Epithelial cell of prostate (primary cell): Measurements from ENCODE around the gene PDE10A.

Source experiments
- DNase-seq: peaks from one replicate; pipeline ENCODE4 v3.0.0-alpha.2; 2011; ENCODE audit warnings: low read depth, low spot score
- H3K27ac ChIP-seq: fragments of 450-650 bp; 2 replicates; pipeline ENCODE4 v1.5.1; 2017; ENCODE audit warnings: mild to moderate bottlenecking

Gene PDE10A

DNA sequence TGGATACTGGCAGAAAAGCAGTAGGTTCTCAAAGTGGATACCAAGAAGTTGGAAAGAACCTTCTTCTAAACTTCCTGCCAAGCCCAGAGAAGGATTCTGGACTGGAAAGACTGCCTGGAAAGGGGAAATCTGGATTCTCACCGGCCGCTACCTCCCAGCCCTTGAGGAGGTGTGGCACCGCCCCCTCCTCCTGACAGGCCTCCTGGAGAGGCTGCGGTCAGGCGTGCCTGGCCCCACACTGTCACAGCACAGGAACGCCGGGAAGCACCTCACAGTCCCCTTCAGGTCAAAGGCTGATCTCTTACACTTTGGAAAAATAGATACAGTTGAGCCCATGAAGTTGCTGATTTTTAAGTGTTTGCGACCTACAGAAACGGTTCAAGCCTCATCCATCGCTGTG lies 16.3 kb upstream of the PDE10A start:
- no peak overlapping the region for H3K27ac ChIP-seq
- no peak for DNase-seq

DNA sequence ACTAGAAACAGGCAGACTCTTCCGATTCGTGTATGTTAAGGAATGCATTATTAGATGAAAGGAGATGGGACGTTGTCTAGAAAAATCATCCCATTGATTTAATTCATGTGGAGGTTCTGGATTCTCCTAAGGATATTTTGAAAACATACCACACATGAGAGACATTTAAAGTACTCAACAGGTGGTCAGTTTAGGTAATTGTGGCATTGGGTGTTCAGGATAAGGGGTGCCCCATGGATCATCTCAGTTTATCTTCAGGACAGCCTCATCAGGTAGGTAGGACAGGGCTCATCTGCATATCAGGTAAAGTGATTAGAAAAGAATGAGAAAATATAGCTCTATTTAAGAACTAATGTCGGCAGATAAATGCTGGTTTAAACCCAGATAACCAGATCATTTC lies 15.9 kb upstream of the PDE10A start:
- no peak for DNase-seq
- no peak overlapping the region for H3K27ac ChIP-seq

DNA sequence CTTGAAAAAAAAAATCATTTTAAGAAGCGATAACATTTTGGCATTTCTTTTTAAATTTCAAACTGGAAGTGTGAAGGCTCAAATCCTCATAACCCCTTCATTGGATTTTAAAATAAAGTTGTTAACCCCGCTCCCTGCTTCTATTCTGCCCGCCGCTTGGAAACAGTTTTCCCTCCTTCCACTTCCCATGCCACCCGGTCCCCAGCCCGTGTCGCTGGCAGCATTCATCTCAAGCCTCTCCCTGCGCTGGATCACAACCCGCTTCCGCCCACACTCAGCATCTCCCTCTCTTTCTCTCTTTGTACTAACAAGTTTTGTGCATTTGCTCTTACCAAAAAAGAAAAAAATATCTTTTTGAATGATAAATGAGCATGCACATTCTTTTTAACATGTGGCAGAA lies 15.4 kb upstream of the PDE10A start:
- H3K27ac ChIP-seq: no peak overlapping the region
- DNase-seq: no peak

DNA sequence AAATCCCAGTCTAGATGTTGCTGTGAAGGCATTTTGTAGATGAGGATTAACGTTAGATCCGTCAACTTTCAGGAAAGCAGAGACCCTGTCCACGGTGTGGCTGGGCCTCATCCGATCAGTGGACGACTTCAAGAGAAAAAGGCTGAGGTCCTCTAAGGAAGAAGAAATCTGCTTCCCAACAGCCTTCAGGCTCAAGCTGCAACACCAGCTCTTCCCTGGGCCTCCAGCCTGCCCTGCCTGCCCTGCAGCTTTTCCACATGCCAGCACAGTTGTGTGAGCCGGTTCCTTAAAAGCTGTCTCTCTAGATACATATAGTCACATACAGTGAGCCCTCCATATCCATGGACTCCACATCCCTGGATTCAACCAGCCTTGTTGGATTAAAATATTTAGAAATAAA lies 14.1 kb upstream of the PDE10A start:
- no peak for DNase-seq
- no peak overlapping the region for H3K27ac ChIP-seq

DNA sequence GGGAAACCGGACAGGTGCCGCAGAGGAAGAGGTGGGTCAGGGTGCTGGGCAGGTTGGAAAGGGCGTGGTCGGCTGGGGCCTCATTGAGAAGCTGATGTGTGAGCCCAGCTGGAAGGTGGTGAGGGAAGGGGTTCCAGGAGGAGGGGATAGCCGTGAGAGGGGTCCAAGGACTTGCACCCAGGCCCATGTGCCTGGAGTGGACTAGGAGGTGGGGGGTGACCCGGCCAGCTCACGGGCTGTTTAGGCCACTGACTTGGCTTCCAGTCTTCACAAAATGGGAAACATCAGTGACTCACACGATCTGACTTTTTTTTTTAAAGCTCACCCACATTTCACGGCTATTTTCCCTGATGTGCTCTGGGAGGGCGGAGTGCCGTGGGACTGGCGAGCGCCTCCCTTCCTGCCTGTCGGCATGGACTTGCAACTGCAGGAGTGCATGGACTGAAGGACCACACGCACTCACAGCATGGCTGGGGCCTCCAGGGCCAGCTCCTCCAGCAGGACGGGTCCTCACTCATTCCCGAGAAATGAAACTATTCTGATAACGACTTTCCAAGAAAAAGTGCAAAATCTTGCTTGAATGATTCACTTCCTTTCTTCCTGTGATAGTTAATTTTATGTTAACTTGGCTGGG lies 13.5 kb upstream of the PDE10A start:
- no peak overlapping the region for H3K27ac ChIP-seq
- no peak for DNase-seq

DNA sequence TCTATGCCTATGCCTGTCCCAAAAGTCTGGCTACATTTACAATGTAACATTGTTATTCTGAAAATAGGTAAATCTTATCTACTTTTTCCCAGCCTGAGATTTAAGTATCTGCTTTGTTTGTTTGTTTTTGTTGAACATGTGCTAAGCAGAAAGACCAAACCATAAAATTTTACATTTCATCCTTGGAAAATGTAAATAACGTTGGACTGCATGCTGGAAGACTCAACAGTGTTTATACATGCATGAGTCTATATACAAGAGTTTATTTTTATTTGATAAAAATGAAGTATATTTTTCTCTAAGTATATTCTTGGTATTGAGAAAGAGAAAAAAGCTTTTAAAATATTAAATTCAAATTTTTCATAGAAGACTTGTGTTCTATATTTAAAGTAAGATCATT lies 12.1 kb upstream of the PDE10A start:
- no peak for DNase-seq
- no peak overlapping the region for H3K27ac ChIP-seq

DNA sequence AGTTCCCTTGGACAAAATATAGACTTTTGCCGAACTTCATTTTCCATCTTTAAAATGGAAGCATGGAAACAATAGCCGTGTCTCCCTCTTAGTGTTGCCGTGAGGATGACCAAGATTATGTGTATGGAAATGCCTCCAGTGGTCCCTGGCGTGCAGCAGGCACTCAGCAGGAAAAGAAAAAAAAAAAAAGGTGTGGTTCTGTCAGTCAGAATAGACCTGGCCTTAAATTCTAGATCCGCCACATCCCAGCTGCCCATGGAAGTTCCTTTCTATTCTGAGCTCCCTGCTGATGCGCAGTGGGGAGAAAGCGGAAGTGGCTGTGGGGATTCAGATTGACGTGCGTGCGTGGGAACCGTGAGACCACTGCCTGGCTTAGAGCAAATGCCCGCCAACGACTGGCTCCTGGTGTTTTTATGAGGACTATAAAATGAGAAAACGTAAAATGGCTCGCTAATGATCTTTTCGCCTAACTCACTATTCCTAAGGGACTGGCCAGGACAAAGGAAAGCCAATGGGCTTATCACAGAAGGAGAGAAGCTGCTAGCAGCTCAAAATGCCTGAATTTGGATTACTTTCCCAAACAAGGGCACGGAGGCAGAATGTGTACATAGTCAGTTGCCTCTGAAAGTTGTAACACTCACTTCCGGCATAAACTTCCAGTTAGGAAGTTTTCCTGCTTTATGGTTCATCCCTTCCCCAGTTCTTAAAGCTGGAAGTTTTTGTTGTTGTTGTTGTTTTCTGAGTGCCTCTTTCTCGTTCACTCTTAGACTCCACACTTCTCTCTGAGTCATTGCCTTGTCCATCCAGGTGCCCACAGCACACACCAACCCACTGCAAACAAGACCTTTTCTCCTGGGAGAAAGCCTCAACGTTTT lies 11.4 kb upstream of the PDE10A start:
- H3K27ac ChIP-seq: no peak overlapping the region
- no peak for DNase-seq

DNA sequence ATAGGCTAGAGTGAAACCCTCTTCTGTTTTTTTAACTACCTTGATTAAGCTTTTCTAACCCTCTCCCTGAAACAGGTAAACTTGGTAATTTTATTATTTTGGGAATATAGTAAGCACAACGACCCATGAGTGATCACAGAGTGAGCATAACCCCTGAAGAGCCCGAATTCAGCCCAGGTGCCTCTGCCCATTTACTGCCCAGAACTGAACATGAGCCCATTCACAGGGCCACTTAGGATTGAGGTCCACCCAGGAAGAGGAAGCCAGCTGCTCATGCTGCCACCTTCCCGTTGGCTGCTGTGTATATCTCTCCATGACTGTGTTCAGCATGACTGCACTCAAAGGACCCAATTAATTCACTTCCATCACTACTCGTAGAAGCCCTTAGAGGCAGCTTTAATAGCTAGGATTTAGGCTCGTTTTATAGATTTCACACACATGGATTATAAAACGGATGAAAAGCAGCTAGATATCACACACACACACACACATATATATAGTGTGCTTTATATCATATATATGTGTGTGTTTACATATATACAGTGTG lies 8.3 kb upstream of the PDE10A start:
- H3K27ac ChIP-seq: no peak overlapping the region

DNA sequence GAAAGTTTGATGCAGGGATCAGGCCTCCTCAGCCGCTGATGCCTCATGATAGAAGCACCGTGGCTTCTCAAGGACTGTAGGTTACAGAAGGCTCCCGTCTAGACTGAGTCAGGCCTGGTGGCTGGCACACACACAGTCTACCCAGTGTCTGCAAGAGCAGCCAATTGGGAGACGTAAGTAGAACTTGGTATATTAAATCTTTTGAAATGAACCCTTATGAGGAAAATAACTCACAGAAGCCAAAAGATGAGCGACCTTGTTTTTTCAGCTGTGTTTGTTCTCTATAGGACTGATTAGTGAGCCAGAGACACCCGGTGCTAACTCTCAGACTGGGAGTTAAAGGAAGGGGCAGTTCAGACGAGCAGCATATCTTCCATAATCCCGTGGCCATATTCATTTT lies 5.9 kb upstream of the PDE10A start:
- no peak for DNase-seq
- no peak overlapping the region for H3K27ac ChIP-seq

More for the DNA sequence above, 8.3 kb upstream of the PDE10A start:
- DNase-seq: no peak

DNA sequence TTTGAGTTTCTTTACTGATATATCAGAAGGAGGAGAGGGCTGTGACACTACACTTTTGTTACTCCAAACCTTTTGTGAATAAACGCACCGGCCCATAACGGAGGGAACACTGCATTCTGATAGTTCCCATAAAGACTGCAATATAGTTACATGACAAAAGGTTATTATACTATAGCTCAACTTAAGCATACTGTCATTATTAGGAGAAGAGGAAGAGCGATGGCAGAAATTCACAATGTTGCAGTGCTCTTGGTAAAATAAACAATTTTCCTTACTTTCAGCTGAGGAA lies 2.3 kb upstream of the PDE10A start:
- no peak overlapping the region for H3K27ac ChIP-seq

DNA sequence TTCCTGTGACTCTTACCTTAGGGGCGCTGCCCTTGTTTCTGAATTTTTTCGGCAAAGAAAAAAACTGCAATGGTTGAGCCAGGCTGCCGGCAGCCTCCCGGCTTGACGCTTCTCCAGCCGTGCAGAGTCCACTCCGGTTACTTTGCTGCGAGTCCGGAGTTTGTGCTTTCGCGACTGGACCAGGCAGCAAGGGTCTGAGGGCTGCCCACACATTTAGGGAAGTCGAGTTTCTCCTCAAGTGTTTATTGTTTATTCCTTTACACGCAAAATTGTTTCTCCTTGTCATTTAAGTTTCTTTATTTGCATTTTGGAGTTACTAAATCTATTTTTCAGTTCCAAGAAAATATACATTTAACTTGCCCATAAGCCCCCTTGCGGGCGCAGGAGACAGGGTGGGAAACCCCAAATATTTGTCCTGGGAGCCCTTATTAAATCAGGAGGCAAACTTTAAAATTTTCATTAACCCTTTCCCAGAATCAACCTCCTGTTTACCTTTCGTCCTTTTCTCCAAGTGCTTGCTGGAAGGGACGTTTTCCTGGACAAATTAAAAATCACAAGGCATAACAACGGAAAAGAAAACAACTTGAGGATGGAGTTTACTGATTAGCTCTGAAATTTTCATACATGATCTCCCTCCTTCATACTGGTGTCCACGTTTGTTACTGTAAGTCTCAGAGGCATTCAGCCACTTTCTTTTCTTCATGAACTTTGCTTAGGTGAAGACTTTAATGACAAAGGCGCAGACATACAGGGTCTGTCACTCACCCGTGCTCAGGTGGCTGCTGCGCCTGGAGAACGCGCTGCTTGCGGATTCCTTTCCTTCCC lies 1.7 kb upstream of the PDE10A start:
- H3K27ac ChIP-seq: no peak overlapping the region
- no peak for DNase-seq

More for the DNA sequence above, 2.3 kb upstream of the PDE10A start:
- no peak for DNase-seq

DNA sequence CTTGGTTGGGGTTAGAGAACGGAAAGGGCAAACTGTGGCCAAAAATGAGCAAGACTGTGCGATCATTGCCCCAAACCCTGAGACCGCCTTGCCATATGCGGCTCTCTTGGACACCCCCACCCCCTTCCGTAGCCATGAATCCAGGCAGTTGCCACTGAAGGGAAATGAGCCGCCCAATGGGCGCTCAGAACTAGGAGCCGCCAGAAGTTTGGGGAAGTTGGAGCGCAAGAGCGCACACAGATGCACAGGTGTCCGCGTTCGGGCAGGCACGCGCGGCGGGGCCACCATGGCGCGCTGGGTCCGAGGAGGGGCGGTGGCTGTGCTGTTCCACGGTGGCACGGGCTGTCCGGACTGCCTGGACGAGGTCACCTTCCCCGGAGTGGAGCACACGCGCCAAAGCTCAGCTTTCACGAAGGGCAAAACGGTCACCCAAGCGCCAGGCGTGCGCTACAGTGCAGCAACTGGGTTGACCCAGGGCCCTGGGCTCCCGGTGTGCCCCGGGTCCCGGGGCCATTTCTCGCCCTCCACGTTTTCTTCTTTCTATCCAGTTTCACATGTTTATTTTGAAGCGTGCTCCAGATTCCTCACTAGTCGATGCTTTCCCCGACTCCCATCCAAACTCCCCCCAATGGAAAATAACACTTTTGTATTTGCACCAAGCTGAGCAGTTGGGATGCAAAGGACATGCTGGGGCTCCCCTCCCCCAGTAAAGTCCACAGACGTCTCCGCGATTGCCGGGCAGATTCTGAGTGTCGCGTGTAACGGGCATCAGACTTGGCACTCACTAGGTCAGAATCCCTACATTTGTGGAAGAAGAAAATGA lies 906 bp upstream of the PDE10A start:
- no peak overlapping the region for H3K27ac ChIP-seq
- no peak for DNase-seq

DNA sequence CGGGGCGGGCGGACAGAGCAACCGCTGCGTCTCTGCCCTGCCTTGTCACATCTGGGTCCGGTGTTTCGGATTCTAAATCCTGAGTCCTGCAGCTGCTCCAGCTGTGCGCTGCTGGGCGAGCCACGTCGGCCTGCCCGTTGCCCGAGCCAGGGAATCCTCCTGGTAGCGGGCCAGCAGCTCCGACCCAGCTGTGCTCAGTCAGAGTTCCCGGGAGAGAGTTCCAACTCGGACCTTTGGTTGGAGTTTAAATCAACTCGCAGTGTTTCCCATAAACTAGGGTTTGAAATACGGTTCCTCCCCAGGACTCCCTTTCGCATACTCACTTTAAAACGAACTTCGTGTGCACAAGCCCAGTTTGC lies 315 bp upstream of the PDE10A start:
- no peak for DNase-seq
- no peak overlapping the region for H3K27ac ChIP-seq

DNA sequence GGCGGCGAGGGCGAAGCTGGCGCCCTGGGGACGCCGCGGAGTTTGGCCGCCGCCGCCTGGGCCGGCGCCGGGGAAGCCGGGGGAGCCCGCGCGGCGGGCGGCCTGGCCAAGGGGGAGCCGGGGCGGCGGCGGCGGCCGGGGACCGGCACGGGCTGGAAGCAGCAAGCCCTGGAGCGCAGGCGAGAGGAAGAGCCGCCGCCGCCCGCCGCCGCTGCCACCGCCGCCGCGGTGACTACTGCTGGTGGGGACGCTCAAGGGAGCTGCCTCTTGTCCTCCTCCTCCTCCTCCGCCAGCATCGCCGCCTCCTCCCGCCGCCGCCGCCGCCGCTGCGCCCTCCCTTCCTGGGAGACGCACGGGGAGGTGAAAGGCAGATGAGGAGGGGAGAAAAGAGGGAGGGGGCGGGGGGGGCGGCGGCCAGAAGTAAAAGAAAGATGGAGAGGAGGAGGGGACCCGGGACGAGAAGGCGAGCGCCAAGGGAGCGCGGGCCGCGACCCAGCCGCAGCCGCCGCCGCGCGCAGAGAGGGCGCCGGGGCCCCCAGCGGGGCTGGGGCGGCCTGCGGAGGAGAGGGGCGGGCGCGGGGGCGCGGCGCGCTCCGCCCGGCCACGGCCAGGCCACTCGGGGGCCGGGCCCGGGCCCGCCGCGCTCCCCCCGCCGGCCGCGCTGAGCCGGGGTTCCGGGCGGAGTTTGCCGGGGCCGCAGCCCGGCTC lies 846 bp downstream of the PDE10A start:
- H3K27ac ChIP-seq: no peak overlapping the region
- DNase-seq: no peak

DNA sequence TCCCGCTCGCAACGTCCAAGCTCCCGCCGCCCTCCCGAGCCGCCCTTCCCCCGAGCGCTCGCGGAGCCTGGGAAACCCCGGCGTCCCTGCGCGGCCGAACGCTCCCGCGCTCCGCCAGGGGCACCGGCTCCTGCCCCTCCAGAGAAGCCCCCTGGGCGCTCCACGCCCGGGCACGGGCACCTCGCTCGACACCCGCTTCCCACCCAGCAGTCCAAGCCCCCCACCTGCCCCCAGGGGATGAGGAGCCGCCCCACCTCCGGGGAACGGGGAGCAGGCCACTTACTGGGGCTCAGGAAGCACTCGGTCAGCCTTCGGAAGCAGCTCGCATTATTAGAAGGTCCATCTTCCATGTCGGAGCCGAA lies 1.4 kb downstream of the PDE10A start:
- no peak overlapping the region for H3K27ac ChIP-seq
- DNase-seq: no peak

DNA sequence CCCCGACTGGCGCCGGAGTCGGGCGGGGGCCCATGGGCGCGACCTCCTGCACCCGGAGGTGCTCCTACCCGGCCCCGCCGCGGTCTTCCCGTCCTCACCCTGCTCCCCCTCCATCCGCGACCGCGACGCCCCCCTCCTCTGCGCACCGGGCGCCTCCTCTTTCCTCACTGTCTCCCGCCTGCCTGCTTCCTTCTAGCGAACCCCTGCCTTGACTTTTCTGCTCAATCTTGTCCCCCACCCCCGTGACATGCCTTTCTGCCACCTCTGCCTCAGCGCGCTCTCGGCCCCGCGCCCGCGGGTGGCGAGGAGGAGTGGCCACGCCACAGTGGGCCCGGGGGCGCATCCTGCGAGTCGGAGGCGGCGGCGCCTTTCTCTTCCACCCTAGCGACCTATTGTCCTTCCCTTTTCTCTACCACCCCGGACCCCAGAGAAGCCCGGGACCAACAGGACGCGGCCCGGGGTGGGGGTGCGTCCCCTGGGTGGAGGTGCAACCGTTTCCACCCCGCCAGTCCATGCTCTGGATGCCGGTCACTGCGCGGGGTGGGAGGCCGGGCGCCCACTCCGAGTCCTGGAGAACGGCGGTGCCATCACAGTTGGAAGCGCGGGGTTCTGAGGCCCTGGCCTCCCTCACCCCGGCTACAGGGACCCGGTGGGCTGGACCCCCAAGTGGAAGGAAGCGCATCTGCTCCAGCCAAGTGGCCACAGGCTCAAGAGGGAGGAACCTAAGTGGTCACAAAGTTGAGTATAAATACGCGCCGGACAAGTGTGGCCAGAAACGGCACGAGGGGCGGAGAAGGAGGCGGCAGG lies 2.0 kb downstream of the PDE10A start:
- H3K27ac ChIP-seq: no peak overlapping the region

DNA sequence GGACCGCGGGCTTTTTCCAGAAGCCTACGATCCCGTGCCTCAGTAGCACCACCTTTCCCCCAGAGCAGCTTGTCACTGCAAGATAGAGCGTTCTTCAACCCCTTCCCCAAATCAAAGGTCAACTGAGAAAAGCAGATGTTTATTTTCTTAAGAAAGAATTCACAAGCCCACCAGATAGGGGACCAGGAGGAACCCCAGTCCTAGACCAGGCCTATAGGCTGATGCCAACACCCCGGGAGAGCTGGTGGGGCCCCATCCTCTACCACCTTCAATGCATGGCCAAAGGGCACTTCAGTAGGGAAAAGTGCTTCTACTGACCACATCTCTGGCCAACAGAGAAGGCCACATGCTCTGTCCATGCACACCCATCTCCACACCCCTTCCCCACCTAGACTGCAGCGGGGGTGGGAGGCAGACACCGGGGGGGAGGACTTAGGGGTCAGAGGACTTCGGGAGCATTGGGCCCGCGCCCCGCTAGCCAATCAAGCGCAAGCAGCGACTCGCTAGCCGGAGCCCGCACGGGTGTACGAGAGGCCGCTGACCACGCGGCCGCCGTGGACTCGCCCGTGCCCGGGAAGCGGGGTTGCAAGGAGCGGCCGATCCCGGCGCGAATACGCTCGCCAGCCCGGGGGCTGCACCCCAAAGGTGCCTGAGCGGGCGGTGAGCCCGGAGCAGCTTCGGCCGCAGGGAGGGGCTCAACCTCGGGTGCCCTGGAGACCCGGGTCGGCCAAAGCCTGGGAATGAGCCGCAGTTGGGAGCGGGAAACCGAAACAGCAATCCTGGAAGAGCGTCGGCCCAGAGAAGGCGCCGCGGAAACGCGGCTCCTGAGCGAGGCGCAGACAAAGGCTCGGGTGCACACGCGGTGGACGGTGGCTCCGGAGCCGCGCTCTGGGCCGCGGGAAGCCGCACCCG lies 2.8 kb downstream of the PDE10A start:
- no peak overlapping the region for H3K27ac ChIP-seq
- no peak for DNase-seq

More for the DNA sequence above, 2.0 kb downstream of the PDE10A start:
- no peak for DNase-seq
